HT-29 (cell line): ENCODE measurements around the gene GCG. TPM values are rescaled to one million over a fixed set of nuclear protein-coding genes. Genes with fewer than 3 reads are reported as not detected.
A peak's percentile ranks its signal among the peaks of the same experiment; 100 is the strongest.

Experiments used
- DNase-seq: peaks from one replicate; pipeline ENCODE4 v3.0.0-alpha.2; 2015; ENCODE audit warnings: low spot score
- total RNA-seq: library from RNA; depleted of rRNA; stranded (reverse); fragments of >200 nt; shearing (Covaris generic); gene quantifications from 2 replicates; pipeline ENCODE4 v1.2.3, GENCODE V29; 2014

GCG gene
- total RNA-seq, 1 experiment from 2014 or later = not detected

DNA sequence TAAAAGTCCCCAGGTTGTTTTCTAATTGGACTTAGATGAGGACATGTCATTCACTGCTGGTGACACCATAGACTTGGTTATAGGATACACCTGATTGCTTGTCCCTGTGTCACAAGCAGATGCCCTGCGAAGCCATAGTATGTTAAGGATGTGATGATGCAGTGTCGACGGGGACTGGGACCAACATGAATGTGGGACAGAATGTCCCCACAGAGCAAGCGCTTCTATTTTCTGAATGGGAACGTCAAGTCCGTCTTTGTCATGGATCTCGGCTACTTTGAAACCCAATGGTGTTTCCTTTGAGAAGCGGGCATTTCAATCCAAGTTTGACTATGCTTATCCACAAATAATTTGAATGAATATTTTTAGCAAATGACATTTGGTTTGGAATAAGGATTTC lies 2.1 kb downstream of the GCG start:
- no peak for DNase-seq

GRCh38 chr2:162149466-162149865 lies 2.6 kb downstream of the GCG start:
- DNase-seq = no peak

- no peak for DNase-seq
Observed at GRCh38 chr2:162148956-162149355, 3.1 kb downstream of the GCG start.

GRCh38 chr2:162143969-162144368 lies 8.1 kb downstream of the GCG start:
- DNase-seq = no peak

DNA sequence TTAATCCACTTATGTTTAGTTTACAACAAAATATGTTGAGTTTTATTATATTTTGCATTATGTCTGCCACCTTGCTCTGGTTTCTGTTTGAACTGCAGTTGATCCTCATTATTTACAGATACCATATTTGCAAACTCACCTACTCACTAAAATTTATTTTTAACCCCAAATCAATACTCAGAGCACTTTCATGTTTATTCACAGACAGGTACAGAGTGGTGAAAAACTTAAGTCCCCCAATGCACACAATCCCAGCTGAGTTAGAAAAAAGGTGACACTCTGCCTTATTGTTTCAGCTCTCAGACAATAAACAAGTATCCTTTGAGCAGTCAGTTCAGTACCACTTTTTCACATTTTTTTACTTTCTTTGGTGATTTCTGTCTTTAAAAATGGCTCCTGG lies 13.7 kb downstream of the GCG start:
- DNase-seq = no peak

DNA sequence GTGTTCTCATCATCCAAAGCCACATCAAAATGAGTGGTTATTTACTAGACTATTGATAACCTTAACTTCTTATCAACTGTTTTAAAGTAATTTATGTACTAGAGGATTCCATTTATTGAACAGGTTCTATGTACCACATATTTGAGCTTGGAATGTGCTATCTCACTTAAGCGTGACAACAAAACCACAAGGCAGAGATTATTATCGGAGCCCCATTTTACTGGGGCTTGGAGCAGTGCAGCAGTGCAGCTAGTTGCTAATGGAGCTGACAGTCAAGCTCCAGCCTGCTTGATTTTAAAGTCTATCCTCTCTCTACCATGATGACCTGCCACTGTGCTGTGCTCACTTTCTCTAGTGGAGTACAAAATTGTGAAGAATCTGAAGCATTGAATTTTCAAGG lies 24.6 kb downstream of the GCG start:
- no peak for DNase-seq

- no peak for DNase-seq
Observed at GRCh38 chr2:162126527-162126926, 25.5 kb downstream of the GCG start.

DNA sequence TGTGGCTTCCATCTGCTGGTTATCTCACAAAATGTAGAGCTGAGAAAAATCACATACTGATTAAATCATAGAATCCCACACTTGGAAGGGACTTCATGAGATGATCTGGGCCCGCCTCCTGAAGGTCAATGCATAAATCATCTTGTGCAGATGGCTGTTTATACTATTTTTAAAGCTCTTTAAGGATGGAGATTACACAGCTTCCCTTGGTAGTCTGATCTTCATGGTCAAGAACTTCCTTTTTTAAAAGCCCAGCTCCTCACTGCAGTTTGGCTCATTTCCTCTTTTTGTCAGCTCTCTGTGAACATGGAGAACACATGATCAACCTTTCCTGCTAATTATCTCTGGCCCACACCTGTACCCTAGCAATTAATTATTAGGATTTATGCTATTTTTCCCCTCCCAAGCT lies 25.9 kb downstream of the GCG start:
- DNase-seq = no peak

DNA sequence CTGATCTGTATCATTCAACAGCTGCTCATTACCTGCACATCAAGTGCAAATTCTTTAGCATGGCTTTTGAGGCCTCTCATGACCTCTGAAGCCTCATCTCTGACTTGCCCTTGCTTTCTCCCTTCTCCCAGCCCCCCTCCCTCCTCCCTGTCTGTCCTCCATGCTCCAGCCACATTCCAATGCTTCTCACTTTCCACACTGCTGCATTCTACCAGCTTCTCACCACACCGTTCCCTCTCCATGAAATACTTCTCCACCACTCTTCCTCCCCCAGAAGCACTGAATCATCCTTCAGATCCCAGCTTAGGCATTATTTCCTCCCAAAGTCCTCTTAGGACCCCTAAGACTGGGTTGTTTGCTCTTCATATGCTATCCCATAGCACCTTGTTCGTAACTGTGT lies 26.9 kb downstream of the GCG start:
- no peak for DNase-seq

- peak; percentile 92 for DNase-seq
Observed at GRCh38 chr2:162123806-162124758, 28.0 kb downstream of the GCG start.

DNA sequence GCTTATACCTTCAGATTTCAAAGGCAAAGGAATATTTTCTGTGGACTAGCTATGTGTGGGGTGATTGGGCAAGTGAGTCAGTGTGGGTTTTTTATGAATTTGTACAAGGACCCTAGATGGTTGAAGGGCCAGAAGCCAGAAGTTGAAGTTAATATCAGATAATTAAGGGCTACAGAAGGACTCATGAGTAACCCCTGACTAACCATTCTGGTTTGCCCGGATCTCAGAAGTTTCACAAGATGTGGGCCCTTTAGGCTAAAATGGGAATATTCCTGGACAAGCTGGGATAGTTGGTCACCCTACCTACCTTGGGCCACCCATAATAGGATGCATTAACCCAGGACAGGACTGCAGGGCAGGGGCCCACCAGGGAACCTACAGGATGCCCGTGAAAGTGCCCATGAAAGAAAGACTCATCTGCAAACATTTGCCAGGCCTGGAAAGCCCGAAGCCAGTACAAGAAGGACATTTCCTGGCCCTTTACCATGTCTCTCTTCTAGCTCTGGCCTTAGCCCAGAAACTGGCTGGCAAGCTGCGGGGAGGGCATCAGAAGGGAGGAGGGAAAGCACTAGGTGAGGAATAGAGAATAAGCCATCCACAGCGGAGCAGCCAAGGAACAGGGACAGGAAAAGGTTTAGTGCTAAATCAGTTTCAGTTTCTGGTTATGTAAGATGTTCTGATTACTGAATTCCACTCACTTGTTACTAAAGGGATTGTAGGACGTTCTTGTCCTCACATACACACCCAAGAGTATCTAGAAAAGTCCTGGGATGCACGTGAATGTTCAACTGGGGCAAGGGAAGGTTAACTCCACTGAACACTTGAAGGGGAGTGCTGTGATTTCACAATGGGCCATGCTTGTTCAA lies 33.6 kb downstream of the GCG start:
- no peak for DNase-seq

GRCh38 chr2:162116352-162116751 lies 35.7 kb downstream of the GCG start:
- DNase-seq = no peak

DNA sequence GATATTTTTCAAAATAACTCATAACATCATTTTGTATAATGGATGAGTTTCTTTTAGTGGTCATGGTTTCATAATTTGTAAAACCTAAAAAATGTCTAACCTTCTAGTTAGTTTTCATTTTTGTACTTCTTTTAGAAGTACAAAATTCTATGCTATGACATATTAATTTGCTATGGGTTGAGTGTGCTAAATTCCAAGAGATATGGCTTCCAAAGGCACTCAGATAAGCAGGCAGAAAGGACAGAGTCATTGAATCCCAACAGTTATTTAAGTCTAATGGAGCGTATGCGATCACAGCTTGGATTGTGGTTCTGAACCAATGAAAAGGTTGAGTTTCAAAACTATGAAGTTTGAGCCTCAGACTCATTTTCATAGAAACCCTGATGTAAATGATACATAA lies 37.0 kb downstream of the GCG start:
- no peak for DNase-seq

- no peak for DNase-seq
Observed at GRCh38 chr2:162114271-162114670, 37.8 kb downstream of the GCG start.

DNA sequence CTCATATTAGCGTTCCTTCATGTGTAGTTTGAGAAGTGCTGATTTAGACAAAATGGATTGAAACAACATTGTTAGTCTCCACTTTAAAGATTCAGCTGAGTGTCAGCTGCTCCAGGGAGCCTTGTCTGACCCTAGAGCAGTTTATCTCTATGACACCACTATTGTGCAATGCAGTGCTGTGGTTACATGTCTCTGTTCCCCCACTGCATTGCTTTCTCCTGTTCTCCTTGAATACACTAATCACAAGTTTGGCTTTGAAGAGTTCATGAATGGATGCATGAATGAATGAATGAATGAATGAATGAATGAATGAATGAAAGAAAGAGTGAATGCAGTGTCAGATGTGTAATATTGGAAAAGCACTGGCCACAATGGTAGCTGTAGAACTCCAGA lies 38.3 kb downstream of the GCG start:
- no peak for DNase-seq

- DNase-seq = no peak
Observed at GRCh38 chr2:162113088-162113775, 38.8 kb downstream of the GCG start.

DNA sequence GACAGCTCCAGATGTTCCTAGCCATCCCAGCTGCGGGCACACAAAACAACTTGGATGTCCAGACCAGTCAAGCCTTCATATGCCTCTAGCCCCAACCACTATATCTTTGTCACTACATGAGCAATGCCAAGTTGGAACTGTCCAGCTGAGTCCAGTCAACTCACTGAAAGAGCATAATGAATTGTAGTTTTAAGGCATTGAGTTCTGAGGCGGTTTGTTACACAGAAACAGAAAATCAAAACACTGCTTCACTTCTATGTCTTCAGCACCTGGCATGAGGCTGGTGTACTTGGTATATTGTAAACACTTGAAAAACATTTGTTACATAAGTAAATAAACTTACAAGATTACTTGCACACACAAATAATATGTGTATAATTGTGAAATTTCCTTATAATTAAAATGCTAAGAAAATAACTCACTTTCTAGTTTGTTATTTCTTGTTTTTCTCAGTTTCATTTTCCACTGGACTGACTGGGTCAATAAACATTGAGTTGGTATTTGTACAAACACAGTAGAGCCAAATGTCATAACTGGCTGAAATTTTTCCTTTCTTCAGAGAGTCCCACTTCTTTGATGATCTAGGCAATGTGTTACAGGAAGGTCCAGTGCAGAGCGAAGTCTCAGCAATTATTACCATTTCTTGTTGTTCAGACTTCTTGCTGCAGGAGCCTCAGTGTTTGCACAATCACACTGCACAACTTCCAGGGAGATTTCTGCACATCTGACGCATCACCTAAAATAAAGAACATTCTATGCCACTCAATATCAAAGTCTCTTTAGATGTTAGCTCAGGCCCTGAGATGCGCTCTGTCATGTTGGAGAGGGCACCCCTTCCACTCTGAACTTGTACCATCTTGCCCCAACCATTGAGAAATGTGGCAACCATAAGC lies 39.8 kb downstream of the GCG start:
- DNase-seq = no peak

DNA sequence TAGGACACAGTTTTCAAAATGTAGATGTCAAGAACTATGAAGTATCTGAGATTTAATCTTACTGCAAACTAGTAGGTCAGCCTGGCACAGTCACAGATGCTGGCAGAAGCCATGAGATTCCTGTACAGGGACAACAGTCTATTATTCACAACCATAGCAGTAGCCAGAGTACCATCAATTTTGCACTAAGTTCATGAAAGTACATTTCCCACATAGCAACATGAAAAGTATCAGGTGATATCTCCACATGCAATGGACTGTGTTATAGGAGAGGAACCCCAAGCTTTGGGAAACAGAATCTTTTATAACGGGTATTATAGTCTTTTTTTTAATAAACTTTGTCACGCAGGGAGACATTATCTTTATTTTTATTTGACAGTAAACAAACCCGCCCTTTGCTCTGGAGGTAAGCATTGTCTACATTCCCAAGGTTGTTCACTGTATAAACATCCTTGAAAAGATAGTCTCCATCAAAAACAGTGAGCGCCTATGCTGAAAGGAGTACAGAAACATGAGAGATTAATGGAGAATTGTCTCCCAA lies 44.6 kb downstream of the GCG start:
- peak; percentile 60 for DNase-seq

DNA sequence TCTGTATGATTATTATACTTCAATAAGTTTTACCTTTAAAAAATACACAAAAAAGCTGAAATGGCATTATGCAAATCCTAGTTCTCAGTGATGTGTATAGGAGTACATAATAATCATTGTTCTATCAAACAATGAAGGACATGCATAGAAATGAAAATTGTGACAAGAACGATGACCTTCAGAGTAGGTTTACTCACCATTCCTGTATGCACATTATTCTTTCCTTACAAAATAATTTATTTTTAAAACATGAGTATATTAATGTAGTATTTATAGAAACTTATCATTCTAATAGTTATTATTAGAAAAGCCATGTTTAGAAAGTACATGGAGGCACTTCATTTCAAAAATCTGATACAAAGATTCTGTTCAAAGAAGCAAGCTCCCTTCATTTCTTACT lies 45.3 kb downstream of the GCG start:
- no peak for DNase-seq

- no peak for DNase-seq
Observed at GRCh38 chr2:162106146-162106551, 45.9 kb downstream of the GCG start.
